Gastroesophageal sphincter (tissue), 3 donors: ENCODE measurements around the gene RUSF1.

ENCODE experiments used
- EP300 ChIP-seq: sonication (generic); formaldehyde crosslinking; IDR thresholded peaks from one replicate; pipeline ENCODE4 v1.6.1; 2017; ENCODE audit warnings: antibody characterized with exemption, mild to moderate bottlenecking
- POLR2A ChIP-seq, 2 donors: fragments of 450-650 bp; IDR thresholded peaks; one replicate each; pipeline ENCODE4 v1.6.1; 2017; ENCODE audit warnings: antibody characterized with exemption in 2 of 2, mild to moderate bottlenecking in 2 of 2, moderate library complexity in 1 of 2
- TF ChIP-seq, protein P1 (sequence below), 4 experiments: fragments of 200-600 bp in 2 of 4; fragments of 450-650 bp in 2 of 4; sonication (generic) in 1 of 4; IDR thresholded peaks; one replicate each; pipeline ENCODE4 v1.5.1; 2017 to 2019; ENCODE audit warnings: antibody characterized with exemption in 4 of 4, mild to moderate bottlenecking in 2 of 4, moderate library complexity in 2 of 4

DNA sequence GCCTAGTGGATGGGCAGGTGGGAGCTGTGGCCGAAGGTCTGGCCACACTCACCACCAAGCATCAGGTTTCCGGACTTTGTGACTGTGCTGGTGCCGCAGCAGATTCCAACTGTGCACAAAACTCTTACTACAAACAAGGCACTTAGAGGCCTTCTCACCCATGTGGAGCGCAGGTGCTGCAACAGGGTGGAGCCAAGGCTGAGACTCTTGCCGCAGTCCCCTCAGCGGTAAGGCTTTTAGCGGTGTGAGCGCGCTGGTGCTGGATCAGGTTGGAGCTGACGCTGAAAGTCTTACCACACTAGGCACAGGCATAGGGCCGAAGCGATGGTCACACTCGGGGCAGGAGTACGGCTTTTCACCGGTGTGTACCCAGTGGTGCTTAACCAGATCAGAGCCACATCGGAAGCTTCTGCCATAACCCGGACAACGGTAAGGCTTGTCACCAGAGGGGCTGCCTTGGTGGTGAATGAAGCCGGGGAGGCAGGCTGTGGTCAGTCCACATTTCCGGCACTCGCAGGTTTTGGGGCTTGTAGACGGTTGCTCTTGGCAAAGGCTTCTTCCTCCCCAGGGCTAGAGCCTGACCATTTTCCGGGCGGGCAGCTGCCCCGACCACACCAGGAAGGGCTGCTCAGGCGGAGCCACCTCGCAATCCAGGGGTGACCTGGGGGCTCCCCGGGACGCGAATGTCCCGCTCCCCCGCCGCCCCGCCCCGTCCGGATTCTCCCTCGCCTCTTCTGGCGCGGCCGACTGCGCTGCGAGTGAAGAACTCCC is 49.9 kb downstream of the RUSF1 start:
- no peak for TF ChIP-seq POLR2A (IDR thresholded peaks at IDR 0.05)
- TF ChIP-seq, protein P1, sequence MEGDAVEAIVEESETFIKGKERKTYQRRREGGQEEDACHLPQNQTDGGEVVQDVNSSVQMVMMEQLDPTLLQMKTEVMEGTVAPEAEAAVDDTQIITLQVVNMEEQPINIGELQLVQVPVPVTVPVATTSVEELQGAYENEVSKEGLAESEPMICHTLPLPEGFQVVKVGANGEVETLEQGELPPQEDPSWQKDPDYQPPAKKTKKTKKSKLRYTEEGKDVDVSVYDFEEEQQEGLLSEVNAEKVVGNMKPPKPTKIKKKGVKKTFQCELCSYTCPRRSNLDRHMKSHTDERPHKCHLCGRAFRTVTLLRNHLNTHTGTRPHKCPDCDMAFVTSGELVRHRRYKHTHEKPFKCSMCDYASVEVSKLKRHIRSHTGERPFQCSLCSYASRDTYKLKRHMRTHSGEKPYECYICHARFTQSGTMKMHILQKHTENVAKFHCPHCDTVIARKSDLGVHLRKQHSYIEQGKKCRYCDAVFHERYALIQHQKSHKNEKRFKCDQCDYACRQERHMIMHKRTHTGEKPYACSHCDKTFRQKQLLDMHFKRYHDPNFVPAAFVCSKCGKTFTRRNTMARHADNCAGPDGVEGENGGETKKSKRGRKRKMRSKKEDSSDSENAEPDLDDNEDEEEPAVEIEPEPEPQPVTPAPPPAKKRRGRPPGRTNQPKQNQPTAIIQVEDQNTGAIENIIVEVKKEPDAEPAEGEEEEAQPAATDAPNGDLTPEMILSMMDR (IDR thresholded peaks at IDR 0.05) = peak in 3 of 4 experiments; percentile 12 to 36 (median 23)
- no peak for TF ChIP-seq EP300
